H1 (cell line): Measurements from ENCODE around the gene SLC44A1. TPM values are rescaled to one million over a fixed set of nuclear protein-coding genes. Genes with fewer than 3 reads are reported as not detected.

Experiments
- CTCF ChIA-PET: fragments of 300-600 bp; sonication (Branson Sonifier 250); formaldehyde crosslinking; loops from one replicate; lab custom pipeline; 2021; ENCODE audit not compliant: partially characterized antibody; lab: Charles Lee
- POLR2A ChIA-PET: fragments of 300-600 bp; sonication (Branson Sonifier 250); formaldehyde crosslinking; loops from one replicate; lab custom pipeline; 2021; ENCODE audit warnings: inconsistent platforms; ENCODE audit not compliant: partially characterized antibody; lab: Charles Lee
- DNase-seq, 2 experiments: peaks; one replicate each; pipeline versions ENCODE4 v3.0.0 to v3.0.0-alpha.2; 2010 to 2022; ENCODE audit warnings: low spot score in 2 of 2, low read depth in 1 of 2, mixed read lengths in 1 of 2
- FAIRE-seq: peaks from 2 replicates; lab custom pipeline; 2011; peaks lifted over from hg19 to GRCh38; lab: Jason Lieb, UNC
- H2AFZ ChIP-seq: 2 replicates; pipeline ENCODE4 v1.8.1; 2012; ENCODE audit warnings: low read length, inconsistent platforms
- H2AK5ac ChIP-seq: 2 replicates; pipeline ENCODE4 v1.6.1; 2013; ENCODE audit warnings: low read depth, low read length
- H2BK120ac ChIP-seq: replicated peaks from 2 replicates; pipeline ENCODE3; 2013; ENCODE audit warnings: low read depth, low read length, inconsistent platforms
- H2BK12ac ChIP-seq: 2 replicates; pipeline ENCODE4 v1.6.1; 2013; ENCODE audit warnings: low read depth, low read length
- H2BK15ac ChIP-seq: 2 replicates; pipeline ENCODE4 v1.6.1; 2013; ENCODE audit warnings: low read length
- H2BK20ac ChIP-seq: 2 replicates; pipeline ENCODE4 v1.6.1; 2013; ENCODE audit warnings: low read length
- H2BK5ac ChIP-seq: 2 replicates; pipeline ENCODE4 v1.6.1; 2013; ENCODE audit warnings: low read depth, low read length
- H3K14ac ChIP-seq: 2 replicates; pipeline ENCODE4 v1.6.1; 2013; ENCODE audit warnings: inconsistent platforms; ENCODE audit not compliant: insufficient read length
- H3K18ac ChIP-seq: 2 replicates; pipeline ENCODE4 v1.6.1; 2013; ENCODE audit warnings: low read length; ENCODE audit errors: extremely low read depth
- H3K23ac ChIP-seq: 2 replicates; pipeline ENCODE4 v1.6.1; 2013; ENCODE audit warnings: inconsistent platforms; ENCODE audit not compliant: insufficient read length
- H3K23me2 ChIP-seq: 2 replicates; pipeline ENCODE4 v1.6.1; 2013; ENCODE audit warnings: low read depth, low read length
- H3K27ac ChIP-seq: 2 replicates; pipeline ENCODE4 v1.6.1; 2011; ENCODE audit warnings: low read depth, low read length, inconsistent platforms
- H3K27me3 ChIP-seq, 4 experiments: replicated peaks in 1 of 4; 1 replicate in 1 of 4; 2 replicates in 3 of 4; pipeline versions ENCODE4 v1.6.1 to v1.8.1; 2011 to 2013; ENCODE audit warnings: low read length in 3 of 4, mild to moderate bottlenecking in 3 of 4, inconsistent platforms in 2 of 4, mixed read lengths in 2 of 4, moderate library complexity in 1 of 4; ENCODE audit not compliant: control insufficient read depth in 3 of 4, insufficient read depth in 3 of 4; ENCODE audit errors: extremely low read depth in 1 of 4
- H3K36me3 ChIP-seq, 4 experiments: 2 replicates each; pipeline versions ENCODE4 v1.6.1 to v1.8.1; 2011 to 2013; ENCODE audit warnings: mild to moderate bottlenecking in 4 of 4, low read length in 3 of 4, moderate library complexity in 2 of 4, control low read depth in 1 of 4, inconsistent platforms in 1 of 4; ENCODE audit not compliant: insufficient read depth in 4 of 4, control insufficient read depth in 2 of 4
- H3K4ac ChIP-seq: replicated peaks from 2 replicates; pipeline ENCODE3; 2013; ENCODE audit warnings: low read length, low read depth, mixed read lengths, inconsistent platforms; ENCODE audit not compliant: insufficient read length
- H3K4me1 ChIP-seq, 4 experiments: replicated peaks in 1 of 4; 1 replicate in 1 of 4; 2 replicates in 3 of 4; pipeline versions ENCODE4 v1.6.1 to v1.8.1; 2011 to 2013; ENCODE audit warnings: low read length in 3 of 4, inconsistent platforms in 2 of 4, mixed read lengths in 1 of 4; ENCODE audit not compliant: insufficient read depth in 4 of 4, control insufficient read depth in 3 of 4
- H3K4me2 ChIP-seq, 2 experiments: 2 replicates each; pipeline versions ENCODE4 v1.6.1 to v1.8.1; 2011 to 2013; ENCODE audit warnings: low read depth in 2 of 2, low read length in 2 of 2, control low read depth in 1 of 2, inconsistent platforms in 1 of 2, mild to moderate bottlenecking in 1 of 2; ENCODE audit not compliant: insufficient read depth in 1 of 2
- H3K4me3 ChIP-seq, 4 experiments: fragments of 200-600, 300-600 bp in 1 of 4; sonication (generic), shearing (Covaris generic), sonication (Bioruptor Twin) in 1 of 4; 2 replicates each; pipeline versions ENCODE4 v1.5.1 to v1.8.1; 2011 to 2016; ENCODE audit warnings: low read length in 4 of 4, low read depth in 3 of 4, control low read depth in 2 of 4, inconsistent platforms in 2 of 4, mild to moderate bottlenecking in 2 of 4, mixed read lengths in 1 of 4, moderate library complexity in 1 of 4; ENCODE audit not compliant: insufficient read depth in 2 of 4; ENCODE audit errors: extremely low read depth in 1 of 4
- H3K56ac ChIP-seq: replicated peaks from 2 replicates; pipeline ENCODE3; 2013; ENCODE audit warnings: low read depth, mild to moderate bottlenecking, mixed read lengths, low read length, inconsistent platforms; ENCODE audit not compliant: insufficient read length
- H3K79me1 ChIP-seq: 2 replicates; pipeline ENCODE4 v1.6.1; 2013; ENCODE audit warnings: low read depth, low read length, control low read depth
- H3K79me2 ChIP-seq, 2 experiments: 2 replicates each; pipeline versions ENCODE4 v1.6.1 to v1.8.1; 2012 to 2013; ENCODE audit warnings: low read length in 2 of 2, mild to moderate bottlenecking in 2 of 2, inconsistent platforms in 1 of 2; ENCODE audit not compliant: insufficient read depth in 2 of 2, control insufficient read depth in 1 of 2
- H3K9ac ChIP-seq, 4 experiments: replicated peaks in 1 of 4; 1 replicate in 1 of 4; 2 replicates in 3 of 4; pipeline versions ENCODE4 v1.6.1 to v1.8.1; 2011 to 2013; ENCODE audit warnings: low read depth in 3 of 4, low read length in 3 of 4, control low read depth in 2 of 4, mild to moderate bottlenecking in 2 of 4, moderate library complexity in 2 of 4, inconsistent platforms in 1 of 4; ENCODE audit errors: extremely low read depth in 1 of 4
- H3K9me3 ChIP-seq, 2 experiments: 2 replicates each; pipeline versions ENCODE4 v1.6.1 to v1.8.1; 2012 to 2013; ENCODE audit warnings: mild to moderate bottlenecking in 2 of 2, moderate library complexity in 2 of 2, control low read depth in 1 of 2, inconsistent platforms in 1 of 2, low read depth in 1 of 2, low read length in 1 of 2, mixed read lengths in 1 of 2; ENCODE audit not compliant: insufficient read depth in 2 of 2
- H4K20me1 ChIP-seq, 2 experiments: replicated peaks in 1 of 2; 2 replicates each; pipeline versions ENCODE3 to v1.8.1; 2011 to 2013; ENCODE audit warnings: inconsistent platforms in 2 of 2, low read length in 2 of 2, mild to moderate bottlenecking in 1 of 2; ENCODE audit not compliant: insufficient read depth in 2 of 2, control insufficient read depth in 1 of 2
- H4K5ac ChIP-seq: 2 replicates; pipeline ENCODE4 v1.6.1; 2013; ENCODE audit warnings: low read length, low read depth, mixed read lengths, inconsistent platforms; ENCODE audit not compliant: insufficient read length
- H4K8ac ChIP-seq: 2 replicates; pipeline ENCODE4 v1.8.0; 2013; ENCODE audit warnings: mild to moderate bottlenecking, moderate library complexity, low read length, inconsistent platforms; ENCODE audit not compliant: insufficient read depth; ENCODE audit errors: extremely low read depth
- H4K91ac ChIP-seq: replicated peaks from 2 replicates; pipeline ENCODE3; 2013; ENCODE audit warnings: low read length, mixed read lengths, inconsistent platforms; ENCODE audit not compliant: insufficient read length
- CHD1 ChIP-seq: IDR thresholded peaks from 2 replicates; pipeline ENCODE4 v1.6.1; 2012; ENCODE audit warnings: low read depth, low read length, improper control_type of control experiment
- SP4 ChIP-seq: IDR thresholded peaks from 2 replicates; pipeline ENCODE4 v1.6.1; 2012; ENCODE audit warnings: low read length, inconsistent platforms
- ZNF274 ChIP-seq: IDR thresholded peaks from 2 replicates; pipeline ENCODE4 v1.7.0; 2012; ENCODE audit warnings: low read length, borderline replicate concordance; ENCODE audit errors: extremely low read depth
- WGBS, 2 experiments: shearing (Covaris generic) in 1 of 2; methylation state at CpG; one replicate each; pipeline versions ENCODE4 v1.1.6 to v1.1.7; 2013 to 2015; ENCODE audit warnings: low lambda C conversion rate in 2 of 2, mixed read lengths in 2 of 2, inconsistent platforms in 1 of 2, low coverage in 1 of 2, missing lambda C conversion rate in 1 of 2; ENCODE audit not compliant: insufficient replicate concordance in 2 of 2, insufficient coverage in 1 of 2, insufficient read length in 1 of 2; ENCODE audit errors: extremely low coverage in 1 of 2, missing lambda C conversion rate in 1 of 2; 5-methylcytosine and 5-hydroxymethylcytosine counted together
- polyA plus RNA-seq, 7 experiments: library from polyadenylated mRNA; depleted of rRNA in 3 of 7; stranded (reverse) in 5 of 7; unstranded in 2 of 7; fragments of >200 nt in 5 of 7; fragments of 200-250 nt in 2 of 7; gene quantifications; 1 replicate in 5 of 7; 2 replicates in 1 of 7; 4 replicates in 1 of 7; pipeline versions ENCODE4 v1.2.1 to v1.2.3, GENCODE V29; 2011 to 2013; ENCODE audit warnings: missing spikeins in 2 of 7, mixed read lengths in 2 of 7
- total RNA-seq: library from RNA; stranded (reverse); fragmentation: NEBNext Ultra II Directional; extraction: Animal tissue kit (Norgen Biotek cat#: 25700); gene quantifications from 2 replicates; pipeline ENCODE4 v1.2.1, GENCODE V29; 2021

Gene SLC44A1
- total and polyA plus RNA-seq, 2 of the 8 experiments (the other 6 are each of a cell fraction or from before 2014, with no cell fraction given) = 30.5 to 71.2 TPM

- no peak overlapping the region for H2AFZ ChIP-seq
- no peak overlapping the region for H4K5ac ChIP-seq
- no peak overlapping the region for H3K4me2 ChIP-seq
- POLR2A ChIA-PET = interaction anchor here (1.1 kb wide), 1 partner anchor 10 kb away, joined by 3 read pairs; no protein-coding TSS in a partner anchor
- H4K20me1 ChIP-seq = peaks cover 2% of the 10 kb centered on the region in 2 experiments
- CTCF ChIA-PET = interaction anchor here (1.1 to 1.4 kb wide), 2 partner anchors 18 to 163 kb away, joined by 3 read pairs; no protein-coding TSS in a partner anchor
- no peak overlapping the region for H3K18ac ChIP-seq
- no peak overlapping the region for H4K91ac ChIP-seq
- H3K4me3 ChIP-seq = no peak overlapping the region
- 91% methylated on average over 5 of the region's 5 CpGs; no CpG with 5 or more reads in 1 of the 2 experiments for WGBS, 2 experiments
- H3K36me3 ChIP-seq = no peaks in the 10 kb centered on the region
- no peaks in the 10 kb centered on the region for H3K9me3 ChIP-seq
- H3K79me1 ChIP-seq = peaks cover 3% of the 10 kb centered on the region
- no peaks in the 10 kb centered on the region for H3K27me3 ChIP-seq
- H3K4ac ChIP-seq = no peak overlapping the region
- FAIRE-seq (no peak), DNase-seq (no peak)
- peaks cover 17 to 97% of the 10 kb centered on the region in 2 experiments for H3K79me2 ChIP-seq
- no peaks in the 10 kb centered on the region for H3K23me2 ChIP-seq
- H3K27ac ChIP-seq = no peak overlapping the region
- 0 out of 2 replicates have a peak overlapping the region, but pooled peaks have one; percentile 82 for H2AK5ac ChIP-seq
- no peak overlapping the region for H2BK12ac ChIP-seq
- no peak overlapping the region for H4K8ac ChIP-seq
- H3K23ac ChIP-seq = no peak overlapping the region
- no peak overlapping the region for H3K56ac ChIP-seq
- TF ChIP-seq ZNF274 (no peak), SP4 (no peak), CHD1 (no peak)
- H2BK120ac ChIP-seq = no peak overlapping the region
- H3K9ac ChIP-seq = no peak overlapping the region
- H3K14ac ChIP-seq = no peak overlapping the region
- H2BK20ac ChIP-seq = no peak overlapping the region
- no peak overlapping the region for H2BK5ac ChIP-seq
- no peak overlapping the region for H2BK15ac ChIP-seq
- peaks cover 0 to 17% (median 11%) of the 10 kb centered on the region in 4 experiments; a peak in 5 of 7 replicates for H3K4me1 ChIP-seq
Measured at GRCh38 chr9:105252405-105252756, 7.9 kb downstream of the SLC44A1 start.
